ENCODE data around the gene PPP2R1A.
"Not testable (repeated sequence)": the region's sequence is repeated elsewhere in the genome, so short reads cannot be mapped to it uniquely, and the experiment has no call there.

Gene PPP2R1A

DNA sequence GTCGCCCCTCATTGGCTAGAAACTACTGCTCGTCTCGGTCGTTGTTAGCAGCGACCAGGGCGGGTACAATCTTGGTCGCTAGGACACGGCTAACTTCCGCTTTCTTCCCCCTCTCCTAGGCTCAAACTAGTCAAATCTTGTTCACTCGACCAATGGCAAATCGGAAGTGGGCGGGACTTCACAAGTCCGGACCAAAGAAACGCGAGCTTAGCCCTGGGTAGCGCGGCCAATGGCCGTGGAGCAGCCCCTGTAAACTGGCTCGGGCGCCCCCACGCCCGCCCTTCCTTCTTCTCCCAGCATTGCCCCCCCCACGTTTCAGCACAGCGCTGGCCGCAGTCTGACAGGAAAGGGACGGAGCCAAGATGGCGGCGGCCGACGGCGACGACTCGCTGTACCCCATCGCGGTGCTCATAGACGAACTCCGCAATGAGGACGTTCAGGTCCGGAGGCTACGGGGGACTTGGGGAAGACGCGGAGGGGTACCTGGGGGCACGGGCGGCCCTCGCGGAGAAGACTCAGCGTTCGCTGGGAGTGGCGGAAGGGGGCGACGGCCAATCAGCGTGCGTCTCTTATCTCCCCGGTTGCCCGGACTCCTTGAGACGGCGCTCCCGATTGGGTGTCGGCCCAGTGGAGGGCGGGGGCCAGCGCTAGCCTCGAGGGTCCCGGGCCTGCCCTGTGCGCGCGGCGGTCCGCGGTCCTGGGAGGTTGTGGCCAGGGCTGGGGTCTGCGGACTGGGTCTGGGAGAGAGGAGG lies at the start of gene PPP2R1A:
TSS of gene PPP2R1A (plus strand) at position 318 of the 752 bp plus-strand sequence. CDS start at position 363, 45 bp downstream.
- DNase-seq = peak; percentile 100

DNA sequence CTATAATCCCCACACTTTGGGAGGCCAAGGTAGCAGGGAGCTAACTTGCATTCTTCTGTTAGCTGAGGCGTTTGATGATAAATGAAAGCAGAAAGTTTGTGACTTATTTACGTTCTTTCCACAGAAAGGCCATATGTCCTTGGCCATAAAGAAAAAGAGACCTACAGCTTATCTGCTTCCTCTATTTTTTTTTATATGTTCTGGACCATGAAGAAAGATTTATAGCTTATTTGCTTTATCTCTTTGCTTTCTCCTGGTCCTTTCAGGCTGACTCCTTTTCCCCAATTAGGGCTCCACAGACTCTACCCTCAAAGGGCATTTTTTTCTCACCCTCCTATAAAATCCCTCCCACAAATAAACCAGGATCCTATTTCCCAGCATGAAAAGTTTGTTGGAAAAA lies 48.6 kb upstream of the PPP2R1A start:
- DNase-seq = no peak

DNA sequence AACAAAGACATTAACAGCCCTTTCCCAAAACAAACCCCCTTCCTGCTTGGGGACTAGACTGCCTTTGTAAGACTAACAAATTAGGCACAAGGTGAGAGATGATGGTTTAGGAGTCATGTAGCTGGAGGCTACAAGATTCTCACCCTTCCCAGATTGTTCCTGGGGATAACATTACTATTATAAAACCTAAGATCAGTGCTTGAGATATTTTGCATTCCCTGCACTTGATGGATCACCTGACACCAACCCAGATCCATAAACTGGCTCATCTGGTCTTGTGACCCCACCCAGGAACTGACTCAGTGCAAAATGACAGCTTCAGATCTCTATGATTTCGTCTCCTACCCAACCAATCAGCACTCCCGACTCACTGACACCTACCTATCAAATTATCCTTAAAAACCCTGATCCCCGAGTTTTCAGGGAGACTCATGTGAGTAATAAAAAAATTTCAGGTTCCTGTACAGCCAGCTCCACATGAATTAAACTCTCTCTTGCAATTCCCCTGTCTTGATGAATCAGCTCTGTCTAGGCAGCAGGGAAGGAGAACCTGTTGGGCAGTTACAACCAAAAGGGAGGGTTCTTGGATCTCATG lies 47.8 kb upstream of the PPP2R1A start:
- no peak for DNase-seq

DNA sequence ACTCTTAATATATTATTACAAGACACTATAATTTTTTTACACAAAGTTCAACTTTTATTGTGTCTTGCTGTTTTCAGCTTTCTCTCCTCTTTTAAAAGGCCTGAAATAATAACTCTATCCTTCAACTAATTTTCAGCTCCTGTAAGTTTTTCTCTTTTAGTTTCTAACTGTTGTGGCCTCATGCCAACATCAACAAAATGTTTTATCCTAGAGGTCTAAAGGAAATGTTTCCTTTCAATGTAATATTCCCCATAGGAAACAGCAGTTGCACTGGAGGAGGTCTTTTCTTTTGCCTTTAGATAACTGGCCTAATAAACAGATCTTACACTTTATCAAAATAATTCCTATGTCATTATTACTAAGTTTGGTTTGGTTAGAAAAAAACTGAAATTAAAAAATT lies 41.6 kb upstream of the PPP2R1A start:
- DNase-seq = no peak

DNA sequence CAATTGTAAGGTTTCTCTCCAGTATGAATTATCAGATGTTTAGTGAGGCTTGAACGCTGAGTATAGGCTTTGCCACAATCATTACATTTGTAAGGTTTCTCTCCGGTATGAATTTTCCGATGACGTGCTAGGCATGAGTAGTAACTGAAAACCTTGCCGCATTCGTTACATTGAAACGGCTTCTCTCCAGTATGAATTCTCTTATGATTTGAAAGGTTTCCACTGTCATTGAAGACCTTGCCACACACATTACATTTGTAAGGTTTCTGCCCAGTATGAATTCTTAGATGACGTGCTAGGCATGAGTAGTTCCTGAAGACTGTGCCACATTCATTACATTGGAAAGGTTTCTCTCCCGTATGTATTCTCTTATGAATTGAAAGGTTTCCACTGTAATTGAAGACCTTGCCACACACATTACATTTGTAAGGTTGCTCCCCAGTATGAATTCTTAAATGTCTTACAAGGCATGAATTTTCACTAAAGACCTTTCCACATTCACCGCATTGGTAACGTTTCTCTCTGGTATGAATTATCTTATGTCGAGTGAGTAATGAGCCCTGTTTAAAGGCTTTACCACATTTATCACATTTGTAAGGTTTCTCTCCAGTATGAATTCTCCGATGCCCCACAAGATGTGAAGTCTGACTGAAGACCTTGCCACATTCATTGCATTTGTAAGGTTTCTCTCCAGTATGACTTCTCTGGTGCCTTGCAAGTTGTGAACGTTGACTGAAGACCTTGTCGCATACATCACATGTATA lies 34.1 kb upstream of the PPP2R1A start:
- no peak for DNase-seq

DNA sequence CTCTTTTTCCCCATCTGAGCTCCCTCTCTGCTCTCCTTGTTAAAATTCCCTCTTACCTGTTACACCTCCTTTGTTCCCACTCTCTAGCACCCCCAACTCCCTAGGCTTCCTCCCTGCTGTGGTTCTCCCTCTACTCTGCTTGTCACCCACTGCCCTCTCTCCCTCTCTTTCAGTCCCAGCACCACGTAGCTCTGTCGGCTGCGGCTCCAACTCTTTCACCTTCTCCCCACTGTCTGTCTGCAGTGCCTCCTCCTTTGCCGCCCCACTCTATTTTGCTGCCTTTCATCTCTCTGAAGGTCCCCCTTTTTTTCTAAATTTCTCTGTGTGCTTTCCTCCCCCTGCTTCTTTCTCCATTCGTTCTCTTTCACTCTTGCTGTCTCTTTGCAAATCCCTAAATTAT lies 19.5 kb upstream of the PPP2R1A start:
- no peak for DNase-seq

DNA sequence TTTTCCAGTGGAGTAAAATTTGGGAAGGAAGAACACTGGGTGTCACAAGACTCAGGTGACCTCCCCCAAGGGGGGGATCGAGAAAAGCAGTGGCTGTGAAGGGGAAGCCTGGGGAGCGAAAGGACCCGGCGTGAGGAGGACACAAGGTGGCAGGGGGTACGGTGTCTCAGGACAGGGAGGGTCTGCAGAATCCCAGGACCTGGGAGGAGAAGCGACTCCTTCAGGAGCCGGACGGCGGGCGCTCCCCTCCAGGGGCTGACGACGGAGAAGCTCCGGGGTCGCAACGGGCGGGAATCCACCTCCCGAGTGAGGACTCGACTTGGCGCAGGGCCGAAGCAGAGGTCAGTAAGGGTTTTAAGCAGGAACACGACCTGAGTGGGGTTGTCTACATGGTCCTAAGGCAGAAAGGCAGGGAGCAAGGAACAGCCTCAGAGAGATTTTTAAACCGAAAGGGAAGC lies 19.0 kb upstream of the PPP2R1A start:
- DNase-seq = no peak

DNA sequence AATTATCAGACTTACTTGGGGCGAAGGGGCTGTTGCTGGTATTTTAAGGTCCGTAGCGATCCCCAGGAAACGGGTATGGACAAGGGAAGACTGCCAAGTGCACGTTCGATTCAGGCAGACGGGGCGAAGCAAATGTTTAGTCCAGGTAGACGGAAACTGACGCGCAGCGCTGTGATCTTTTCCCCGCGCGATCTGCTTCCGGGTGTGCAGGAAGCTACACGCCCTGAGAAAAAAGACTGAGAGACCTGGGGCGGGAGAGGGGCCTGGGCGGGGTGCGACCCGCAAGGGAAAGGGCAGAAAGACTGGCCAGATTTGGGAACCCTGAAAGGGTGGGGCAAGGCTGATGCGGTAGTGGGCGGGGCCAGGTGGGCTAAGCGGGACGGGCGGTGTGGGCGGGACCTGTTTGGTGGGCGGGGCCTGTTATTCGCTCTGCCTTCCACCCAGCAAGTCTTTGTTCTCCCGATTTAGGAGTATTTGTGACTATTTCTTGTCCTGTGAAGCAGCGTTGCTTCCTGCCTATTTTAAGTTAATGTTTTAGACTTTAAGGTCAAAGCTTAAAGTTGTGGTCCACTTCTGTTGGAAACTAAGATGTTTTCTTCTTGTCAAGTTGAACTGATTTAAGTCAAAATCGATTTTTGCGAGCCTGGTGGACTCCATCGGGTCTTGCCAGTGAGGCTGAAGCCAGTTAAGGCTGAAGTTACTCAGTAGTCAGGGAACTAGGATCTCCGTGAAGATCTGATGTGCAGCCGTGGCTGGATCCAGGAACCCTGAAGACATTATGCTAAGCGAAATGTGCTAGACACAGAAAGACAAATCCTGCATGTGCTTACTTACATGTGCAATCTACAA lies 18.3 kb upstream of the PPP2R1A start, which contains the start of gene ZNF836:
TSS of gene ZNF836 (minus strand) at position 301 of the 849 bp plus-strand sequence. CDS start 3,549 bp downstream, outside the sequence.
- DNase-seq = peak; percentile 60

DNA sequence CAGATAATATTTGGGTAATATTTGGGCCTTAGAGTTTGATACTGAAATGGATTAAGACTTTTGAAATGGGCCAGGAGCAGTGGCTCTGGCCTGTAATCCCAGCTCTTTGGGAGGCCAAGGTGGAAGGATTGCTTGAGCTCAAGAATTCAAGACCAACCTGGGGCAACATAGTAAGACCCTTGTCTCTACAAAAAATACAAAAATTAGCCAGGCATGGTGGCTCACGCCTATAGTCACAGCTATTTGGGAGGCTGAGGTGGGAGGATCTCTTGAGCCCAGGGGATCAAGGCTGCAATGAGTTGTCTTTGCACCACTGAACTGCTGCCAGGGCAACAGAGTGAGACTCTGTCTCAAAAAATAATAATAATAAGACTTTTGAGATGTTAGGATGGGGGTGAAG lies 17.5 kb upstream of the PPP2R1A start:
- no peak for DNase-seq

DNA sequence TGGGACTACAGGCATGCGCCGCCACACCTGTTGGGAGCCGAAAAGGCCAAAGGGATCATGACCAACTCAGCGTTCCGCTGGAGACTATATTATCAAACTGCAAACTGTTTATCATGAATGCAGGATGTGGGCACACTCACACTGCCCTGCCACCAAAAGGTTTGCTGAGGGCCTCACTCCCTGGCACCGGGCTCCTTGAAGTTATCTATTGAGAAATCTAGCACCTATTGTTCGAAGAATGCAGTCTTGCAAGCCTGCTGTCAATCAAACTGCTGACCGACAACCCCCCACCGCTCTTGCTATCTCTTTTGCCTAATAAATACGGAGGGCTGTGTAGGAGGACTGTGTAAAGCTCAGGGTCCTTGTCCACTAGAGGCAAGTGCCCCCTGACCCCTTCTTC lies 13.3 kb upstream of the PPP2R1A start:
- no peak for DNase-seq

DNA sequence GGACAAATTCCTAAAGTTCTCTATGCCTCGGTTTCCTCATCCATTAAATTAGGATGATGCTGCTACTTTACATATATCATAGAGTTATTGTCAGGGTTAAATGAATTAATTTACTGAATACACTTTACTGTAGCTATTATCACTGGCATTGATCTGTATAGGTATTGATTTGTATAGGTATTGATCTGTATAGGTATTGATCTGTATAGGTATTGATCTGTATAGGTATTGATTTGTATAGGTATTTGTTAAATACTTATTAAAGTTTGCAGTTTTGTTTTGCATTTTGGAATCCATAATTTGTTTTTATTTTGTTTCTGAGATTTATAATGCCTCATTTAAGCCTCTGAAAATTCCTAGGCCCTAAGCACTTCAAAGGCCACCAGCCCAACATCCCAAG lies 2.4 kb upstream of the PPP2R1A start:
- DNase-seq = no peak

DNA sequence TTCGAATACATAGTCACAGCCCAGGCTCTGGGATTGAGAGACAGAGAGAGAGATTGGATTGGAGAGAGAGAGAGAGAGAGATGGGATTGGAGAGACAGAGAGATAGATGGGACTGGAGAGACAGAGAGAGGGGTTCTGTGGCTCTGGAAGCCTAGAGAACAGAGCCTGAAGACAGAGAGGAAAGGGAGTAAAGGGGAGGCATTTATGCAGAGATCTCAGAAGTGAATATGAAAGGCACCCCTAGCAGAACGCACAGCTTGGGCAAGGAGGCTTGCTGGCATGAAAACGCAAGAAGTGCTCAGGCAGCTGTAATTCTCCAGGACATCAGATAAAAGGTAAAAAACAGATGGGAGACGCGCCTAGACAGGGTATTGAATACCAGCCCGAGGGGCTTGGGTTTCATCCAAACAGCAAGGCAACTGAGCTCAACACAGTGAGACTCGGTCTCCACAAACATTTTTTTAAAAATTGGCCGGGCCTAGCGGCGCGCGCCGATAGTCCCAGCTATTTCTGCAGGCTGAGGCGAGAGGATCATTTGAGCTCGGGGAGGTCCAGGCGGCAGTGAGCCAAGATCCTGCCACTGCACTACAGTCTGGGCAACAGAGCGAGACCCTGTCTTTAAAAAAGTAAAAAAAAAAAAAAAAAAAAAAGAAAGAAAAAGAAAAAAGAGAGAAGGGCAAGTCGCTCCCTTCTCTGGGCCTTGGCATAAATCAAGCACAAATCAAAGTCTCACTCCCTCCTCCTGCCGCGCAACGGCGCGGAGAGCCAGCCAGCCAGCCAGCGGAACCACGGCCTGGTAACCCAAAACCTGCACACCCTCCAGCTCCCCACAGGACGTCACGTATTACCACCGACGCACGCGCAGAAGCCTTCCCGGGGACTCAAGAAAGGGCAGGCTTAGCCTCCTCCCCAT lies 774 bp upstream of the PPP2R1A start:
- no peak for DNase-seq

DNA sequence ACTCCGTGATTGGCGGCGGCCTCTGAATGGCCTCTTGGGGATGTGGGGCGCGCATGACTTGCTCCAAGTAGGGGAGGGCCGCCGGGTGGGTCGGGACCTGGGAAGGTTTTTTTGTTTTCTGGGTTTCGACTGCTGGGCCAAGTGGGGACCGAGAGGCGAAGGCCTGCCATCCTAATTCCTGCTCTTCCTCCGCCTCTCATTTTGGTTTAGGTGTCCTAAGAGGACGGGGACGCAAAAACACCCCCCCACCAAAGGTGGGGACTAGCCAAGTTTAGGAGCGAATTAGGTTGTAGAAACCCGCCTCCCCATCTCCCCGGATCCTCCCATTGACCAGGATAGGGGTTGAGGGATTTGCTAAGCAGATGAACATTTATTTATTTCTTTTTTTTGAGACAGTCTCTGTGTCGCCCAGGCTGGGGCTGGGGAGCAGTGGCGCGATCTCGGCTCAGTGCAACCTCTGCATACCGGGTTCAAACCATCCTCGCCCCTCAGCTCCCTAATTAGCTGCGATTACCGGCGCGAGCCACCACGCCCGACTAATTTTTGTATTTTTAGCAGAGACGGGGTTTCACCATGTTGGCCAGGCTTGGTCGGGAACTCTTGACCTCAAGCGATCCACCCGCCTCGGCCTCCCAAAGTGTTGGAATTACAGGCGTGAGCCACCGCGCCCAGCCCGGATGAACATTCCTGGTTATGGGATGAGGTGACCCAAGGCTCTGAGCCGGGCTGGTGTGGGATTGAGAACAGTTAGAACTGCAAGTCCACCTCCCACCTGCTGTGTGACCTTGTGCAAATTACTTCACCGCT lies 838 bp downstream of the PPP2R1A start:
- DNase-seq = peak; percentile 45

DNA sequence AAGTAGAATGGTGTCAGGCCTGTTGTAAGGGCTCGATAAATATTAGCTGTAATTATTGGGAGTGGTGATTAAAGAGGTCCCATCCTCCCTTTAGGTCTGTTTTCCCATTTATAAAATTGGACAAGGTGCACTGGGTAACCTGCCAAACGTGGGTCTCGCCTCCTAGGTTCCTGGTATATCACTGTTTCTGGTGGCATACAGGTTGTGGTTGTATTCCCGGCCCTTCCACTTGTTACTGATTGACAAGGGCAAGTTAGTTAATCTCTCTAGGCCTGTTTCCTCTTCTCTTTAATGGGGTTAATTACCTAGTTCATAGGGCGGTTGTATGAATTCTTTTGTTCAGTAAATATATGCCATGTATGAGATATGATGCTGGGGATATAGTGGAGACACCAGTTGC lies 1.5 kb downstream of the PPP2R1A start:
- DNase-seq = no peak

DNA sequence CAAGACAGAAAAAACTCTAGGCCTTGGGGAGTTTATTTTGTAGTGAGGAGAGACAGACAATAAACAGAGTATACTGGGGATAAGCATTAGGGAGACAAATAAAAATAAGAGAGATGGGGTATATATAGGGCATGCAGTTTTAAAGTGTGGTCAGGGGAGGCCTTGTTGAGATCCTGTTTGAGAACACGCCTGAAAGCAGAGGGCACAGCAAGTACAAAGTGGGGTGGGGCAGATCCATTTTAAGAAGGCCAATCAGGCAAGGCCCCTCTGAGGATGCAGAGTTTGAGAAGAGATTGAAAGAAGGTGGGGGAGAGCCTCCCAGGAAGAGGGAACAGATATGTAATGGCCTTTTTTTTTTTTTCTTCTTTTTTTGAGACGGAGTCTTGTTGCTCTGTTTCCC lies 2.1 kb downstream of the PPP2R1A start:
- DNase-seq = no peak

DNA sequence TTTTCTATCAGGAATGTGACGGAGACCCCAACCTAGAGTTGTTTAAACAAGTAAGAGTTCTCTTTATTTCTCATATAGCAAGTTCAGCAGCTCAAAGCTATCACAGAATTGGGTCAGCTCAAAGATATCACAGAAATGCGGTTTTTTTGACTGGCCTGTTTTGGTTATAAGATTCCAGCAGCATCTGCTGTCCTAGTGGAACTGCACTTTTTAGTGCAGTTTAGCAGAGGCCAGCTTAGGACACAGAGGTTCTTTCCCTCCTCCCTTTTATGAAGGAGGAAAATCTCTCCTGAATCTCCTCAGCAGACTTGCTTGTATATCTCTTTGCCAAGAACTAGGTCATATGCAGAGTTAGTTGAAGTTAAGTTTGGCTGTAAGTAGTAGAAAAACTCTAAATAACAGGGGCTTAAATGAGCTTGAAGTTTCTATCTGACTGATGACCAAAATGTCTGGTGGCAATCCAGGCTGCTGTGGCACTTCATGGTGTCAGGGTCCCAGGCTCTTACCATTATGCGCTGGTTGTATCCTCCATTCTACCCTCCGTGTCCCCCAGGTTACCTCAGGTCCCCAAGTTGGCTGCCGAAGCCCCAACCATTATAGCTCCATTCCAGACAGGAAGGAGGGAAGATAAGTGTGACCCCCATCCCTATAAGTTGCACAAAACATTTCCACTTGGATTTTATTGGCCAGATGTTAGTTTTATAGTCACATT lies 6.6 kb downstream of the PPP2R1A start:
- DNase-seq = no peak

DNA sequence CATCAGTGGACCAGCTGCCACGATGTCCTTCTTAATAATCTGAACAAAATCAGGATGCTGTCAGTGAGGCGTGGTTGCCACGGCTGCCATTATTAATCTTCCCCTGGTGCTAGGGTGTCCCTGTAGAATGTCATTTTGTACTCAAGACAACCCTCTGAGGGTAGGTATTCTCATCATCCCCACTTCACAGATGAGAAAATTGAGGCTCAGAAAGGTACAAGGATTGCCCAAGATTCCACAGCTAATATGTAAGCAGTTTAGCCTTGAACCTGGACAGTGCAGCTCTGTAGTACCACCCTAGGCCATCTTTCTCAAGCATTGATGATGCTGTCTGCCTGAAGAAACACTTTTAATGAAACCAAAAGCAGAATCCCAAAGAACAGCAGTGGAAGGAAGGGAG lies 8.1 kb downstream of the PPP2R1A start:
- DNase-seq = no peak

DNA sequence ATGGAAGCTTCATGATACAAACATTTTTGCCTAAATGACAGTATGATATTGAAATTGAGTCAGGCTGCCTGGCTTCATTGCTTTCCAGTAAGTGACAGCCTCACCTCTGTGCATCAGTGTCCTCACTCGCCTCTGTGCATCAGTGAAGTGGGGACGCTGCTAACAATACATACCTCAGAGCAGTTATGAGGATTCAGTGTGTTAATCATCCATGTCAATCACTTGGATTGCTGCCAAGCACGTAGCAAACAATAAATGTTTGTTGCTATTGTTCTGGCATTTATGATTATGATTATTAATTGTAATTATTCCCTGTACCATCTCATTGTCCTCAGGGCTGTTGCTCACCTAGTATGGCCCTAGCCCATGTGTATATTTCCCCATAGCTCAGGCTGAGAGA lies 8.8 kb downstream of the PPP2R1A start:
- no peak for DNase-seq

DNA sequence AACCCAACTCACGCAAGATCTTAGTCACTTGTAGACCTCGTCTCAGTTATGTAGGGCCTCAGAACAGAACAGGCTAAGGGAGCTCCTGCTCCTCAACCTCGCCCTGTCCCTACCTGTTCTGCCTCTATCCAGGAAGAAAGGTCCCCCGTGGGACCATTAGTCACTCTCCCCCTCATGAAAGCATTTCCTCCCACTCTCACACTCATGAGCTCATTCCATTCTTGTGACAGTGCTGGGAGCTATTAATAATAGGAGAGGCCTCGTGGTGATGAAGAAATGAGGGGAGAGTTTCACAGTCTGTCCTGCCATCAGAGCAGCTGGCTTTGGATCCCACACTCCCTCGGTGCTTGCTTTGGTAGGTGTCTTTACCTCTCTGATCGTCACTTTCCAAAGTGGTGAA lies 10.2 kb downstream of the PPP2R1A start:
- DNase-seq = peak; percentile 76

DNA sequence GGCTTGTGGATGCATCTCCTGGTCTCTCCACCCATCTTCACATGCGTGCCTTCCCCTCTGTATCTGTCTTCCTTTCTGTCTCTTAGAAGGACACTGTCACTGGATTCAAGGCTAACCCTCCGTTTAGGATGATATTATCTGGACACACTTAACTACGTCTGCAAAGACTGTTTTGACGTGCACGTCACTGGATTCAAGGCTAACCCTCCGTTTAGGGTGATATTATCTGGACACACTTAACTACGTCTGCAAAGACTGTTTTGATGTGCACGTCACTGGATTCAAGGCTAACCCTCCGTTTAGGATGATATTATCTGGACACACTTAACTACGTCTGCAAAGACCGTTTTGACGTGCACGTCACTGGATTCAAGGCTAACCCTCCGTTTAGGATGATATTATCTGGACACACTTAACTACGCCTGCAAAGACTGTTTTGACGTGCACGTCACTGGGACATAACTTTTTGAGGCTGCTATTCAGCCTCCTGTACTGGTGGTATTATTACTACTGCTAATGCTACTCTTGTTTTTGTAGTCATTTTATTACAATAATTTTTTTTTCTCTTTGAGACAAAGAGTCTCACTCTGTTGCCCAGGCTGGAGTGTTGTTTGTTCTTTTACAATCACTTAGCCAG lies 11.0 kb downstream of the PPP2R1A start:
- not testable (repeated sequence) for DNase-seq

Data from fibroblast of upper back skin (primary cell).